ENCODE results near the gene GPR161.

GPR161 gene

DNA sequence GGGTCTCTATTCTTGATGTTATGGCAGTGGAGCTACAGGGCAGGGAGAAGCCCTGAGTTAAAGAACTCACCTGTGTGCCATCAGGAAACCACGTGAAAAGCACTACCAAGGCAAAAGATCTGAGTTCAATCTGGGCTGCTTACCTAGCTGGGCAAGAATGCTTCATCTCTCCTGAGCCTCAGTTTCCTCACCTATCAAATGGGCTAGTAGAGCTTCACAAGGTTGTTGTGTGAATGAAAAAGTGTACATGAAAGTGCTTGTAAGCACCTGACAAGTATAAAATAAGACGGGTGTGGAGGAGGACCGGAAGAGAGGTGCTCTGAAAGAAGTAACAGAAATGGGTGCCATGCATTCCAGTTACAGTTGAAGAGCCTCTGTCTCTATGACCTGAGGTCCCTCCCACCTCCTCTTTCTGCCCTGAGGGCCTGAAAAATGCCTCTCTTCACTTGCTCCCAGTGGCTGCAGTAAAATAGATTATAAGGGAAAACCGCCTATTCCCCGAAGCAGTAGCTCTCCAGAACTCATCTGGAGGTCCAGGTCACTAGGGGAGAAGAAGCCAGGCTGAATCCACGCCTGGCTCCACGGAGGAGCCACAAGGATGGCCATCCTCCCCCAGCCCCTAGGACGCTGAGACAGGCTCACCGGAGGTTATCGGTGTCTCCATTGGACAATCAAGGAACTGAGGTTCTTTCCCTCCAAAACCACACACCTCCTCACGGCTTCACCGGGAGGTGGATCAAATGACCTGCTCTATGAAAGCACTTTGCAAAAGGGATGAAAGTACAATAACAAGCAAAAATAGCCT lies 1.4 kb downstream of the GPR161 start:
- Histone ChIP-seq H3K27ac (ENCODE audit: insufficient read depth, low read length, poor library complexity, severe bottlenecking) (no peak overlapping the region), H3K4me3 (ENCODE audit: insufficient read depth, low read depth, low read length, poor library complexity, severe bottlenecking) (peak overlapping the region; percentile 73), H3K36me3 (ENCODE audit: control insufficient read depth, insufficient read depth, low read length) (no peaks in the 10 kb centered on the region), H3K9me3 (ENCODE audit: control insufficient read depth, low read length) (no peaks in the 10 kb centered on the region), H3K27me3 (replicated peaks; ENCODE audit: control insufficient read depth, insufficient read depth, low read length, poor library complexity, severe bottlenecking) (peaks cover 15% of the 10 kb centered on the region), H3K4me1 (ENCODE audit: control insufficient read depth, insufficient read depth, low read length, poor library complexity, severe bottlenecking) (peaks cover 11% of the 10 kb centered on the region)
- no peak for DNase-seq

GRCh38 chr1:168134642-168135041 lies 2.1 kb downstream of the GPR161 start:
- no peak overlapping the region for H3K27ac ChIP-seq (ENCODE audit: insufficient read depth, low read length, poor library complexity, severe bottlenecking)
- H3K36me3 ChIP-seq (ENCODE audit: control insufficient read depth, insufficient read depth, low read length), result no peaks in the 10 kb centered on the region
- no peaks in the 10 kb centered on the region for H3K9me3 ChIP-seq (ENCODE audit: control insufficient read depth, low read length)
- H3K4me3 ChIP-seq (ENCODE audit: insufficient read depth, low read depth, low read length, poor library complexity, severe bottlenecking), result no peak overlapping the region
- DNase-seq, result no peak
- H3K4me1 ChIP-seq (ENCODE audit: control insufficient read depth, insufficient read depth, low read length, poor library complexity, severe bottlenecking), result peaks cover 11% of the 10 kb centered on the region
- peaks cover 15% of the 10 kb centered on the region for H3K27me3 ChIP-seq (replicated peaks; ENCODE audit: control insufficient read depth, insufficient read depth, low read length, poor library complexity, severe bottlenecking)

GRCh38 chr1:168134132-168134531 lies 2.6 kb downstream of the GPR161 start:
- H3K4me1 ChIP-seq (ENCODE audit: control insufficient read depth, insufficient read depth, low read length, poor library complexity, severe bottlenecking), result peaks cover 11% of the 10 kb centered on the region
- no peak for DNase-seq
- H3K27me3 ChIP-seq (replicated peaks; ENCODE audit: control insufficient read depth, insufficient read depth, low read length, poor library complexity, severe bottlenecking), result peaks cover 15% of the 10 kb centered on the region
- H3K9me3 ChIP-seq (ENCODE audit: control insufficient read depth, low read length), result no peaks in the 10 kb centered on the region
- no peak overlapping the region for H3K27ac ChIP-seq (ENCODE audit: insufficient read depth, low read length, poor library complexity, severe bottlenecking)
- H3K4me3 ChIP-seq (ENCODE audit: insufficient read depth, low read depth, low read length, poor library complexity, severe bottlenecking), result no peak overlapping the region
- no peaks in the 10 kb centered on the region for H3K36me3 ChIP-seq (ENCODE audit: control insufficient read depth, insufficient read depth, low read length)

DNA sequence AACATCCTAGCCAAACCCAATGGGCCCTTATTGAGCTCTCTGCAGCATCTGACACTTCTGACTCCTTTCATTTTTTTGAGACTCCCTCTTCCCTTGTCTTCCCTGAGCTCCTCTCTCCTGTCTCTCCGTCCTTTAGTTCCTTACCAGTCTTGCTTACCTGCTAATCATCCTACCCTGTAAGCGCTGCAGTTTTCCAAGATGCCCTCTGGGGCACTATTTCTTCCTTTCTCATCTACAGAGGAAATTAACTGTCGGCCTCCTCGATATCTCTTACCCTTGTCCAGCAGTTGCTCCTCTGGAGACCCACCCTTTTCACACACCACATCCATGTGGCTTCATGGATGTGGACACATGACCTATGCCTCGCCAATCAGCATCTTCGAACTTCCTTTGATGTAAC lies 6.8 kb downstream of the GPR161 start:
- H3K36me3 ChIP-seq (ENCODE audit: control insufficient read depth, insufficient read depth, low read length), result no peaks in the 10 kb centered on the region
- no peaks in the 10 kb centered on the region for H3K9me3 ChIP-seq (ENCODE audit: control insufficient read depth, low read length)
- H3K4me3 ChIP-seq (ENCODE audit: insufficient read depth, low read depth, low read length, poor library complexity, severe bottlenecking), result no peak overlapping the region
- H3K4me1 ChIP-seq (ENCODE audit: control insufficient read depth, insufficient read depth, low read length, poor library complexity, severe bottlenecking), result no peaks in the 10 kb centered on the region
- H3K27ac ChIP-seq (ENCODE audit: insufficient read depth, low read length, poor library complexity, severe bottlenecking), result no peak overlapping the region
- DNase-seq, result no peak
- H3K27me3 ChIP-seq (replicated peaks; ENCODE audit: control insufficient read depth, insufficient read depth, low read length, poor library complexity, severe bottlenecking), result peaks cover 2% of the 10 kb centered on the region

- no peak overlapping the region for H3K27ac ChIP-seq (ENCODE audit: insufficient read depth, low read length, poor library complexity, severe bottlenecking)
- DNase-seq, result no peak
- H3K4me3 ChIP-seq (ENCODE audit: insufficient read depth, low read depth, low read length, poor library complexity, severe bottlenecking), result no peak overlapping the region
- no peaks in the 10 kb centered on the region for H3K27me3 ChIP-seq (replicated peaks; ENCODE audit: control insufficient read depth, insufficient read depth, low read length, poor library complexity, severe bottlenecking)
- no peaks in the 10 kb centered on the region for H3K36me3 ChIP-seq (ENCODE audit: control insufficient read depth, insufficient read depth, low read length)
- no peaks in the 10 kb centered on the region for H3K4me1 ChIP-seq (ENCODE audit: control insufficient read depth, insufficient read depth, low read length, poor library complexity, severe bottlenecking)
- no peaks in the 10 kb centered on the region for H3K9me3 ChIP-seq (ENCODE audit: control insufficient read depth, low read length)
These were observed 9.2 kb downstream of the GPR161 start for GRCh38 chr1:168127503-168127902.

- Histone ChIP-seq H3K27ac (ENCODE audit: insufficient read depth, low read length, poor library complexity, severe bottlenecking) (no peak overlapping the region), H3K9me3 (ENCODE audit: control insufficient read depth, low read length) (no peaks in the 10 kb centered on the region), H3K4me1 (ENCODE audit: control insufficient read depth, insufficient read depth, low read length, poor library complexity, severe bottlenecking) (no peaks in the 10 kb centered on the region), H3K4me3 (ENCODE audit: insufficient read depth, low read depth, low read length, poor library complexity, severe bottlenecking) (no peak overlapping the region), H3K36me3 (ENCODE audit: control insufficient read depth, insufficient read depth, low read length) (no peaks in the 10 kb centered on the region), H3K27me3 (replicated peaks; ENCODE audit: control insufficient read depth, insufficient read depth, low read length, poor library complexity, severe bottlenecking) (no peaks in the 10 kb centered on the region)
- no peak for DNase-seq
These were observed 11.7 kb downstream of the GPR161 start for GRCh38 chr1:168125051-168125450.

DNA sequence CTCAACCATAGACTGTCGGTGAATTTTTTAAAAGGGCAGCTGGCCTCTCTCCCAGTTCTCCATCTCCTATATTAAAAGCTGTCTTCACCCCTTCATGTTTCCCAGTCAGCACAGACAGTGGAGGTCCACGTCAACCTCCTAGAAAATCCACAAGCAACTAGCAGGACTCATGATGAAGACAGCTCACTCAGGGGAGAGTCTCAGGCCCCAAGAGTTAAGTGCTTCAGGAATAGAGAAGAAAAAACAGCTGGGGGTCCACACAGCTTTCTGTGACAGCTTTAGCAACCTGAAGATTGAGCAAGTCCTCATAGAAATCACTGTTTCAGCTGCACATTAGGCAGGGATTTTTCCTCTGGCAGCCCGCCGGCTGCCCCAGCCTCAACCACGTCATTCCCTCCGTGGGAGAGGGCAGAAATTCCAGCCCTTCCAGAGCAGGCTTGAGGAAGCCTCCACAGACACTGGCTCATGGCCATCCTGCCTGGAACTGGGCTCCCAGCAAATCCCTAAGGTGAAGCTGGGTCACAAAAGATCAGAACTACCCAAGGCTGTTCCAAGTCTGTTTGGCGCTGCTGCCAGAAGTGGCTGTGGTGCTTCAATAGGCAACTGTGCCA lies 15.2 kb downstream of the GPR161 start:
- Histone ChIP-seq H3K36me3 (ENCODE audit: control insufficient read depth, insufficient read depth, low read length) (no peaks in the 10 kb centered on the region), H3K27me3 (replicated peaks; ENCODE audit: control insufficient read depth, insufficient read depth, low read length, poor library complexity, severe bottlenecking) (no peaks in the 10 kb centered on the region), H3K4me1 (ENCODE audit: control insufficient read depth, insufficient read depth, low read length, poor library complexity, severe bottlenecking) (no peaks in the 10 kb centered on the region), H3K9me3 (ENCODE audit: control insufficient read depth, low read length) (no peaks in the 10 kb centered on the region), H3K27ac (ENCODE audit: insufficient read depth, low read length, poor library complexity, severe bottlenecking) (no peak overlapping the region), H3K4me3 (ENCODE audit: insufficient read depth, low read depth, low read length, poor library complexity, severe bottlenecking) (no peak overlapping the region)
- DNase-seq, result no peak

GRCh38 chr1:168119750-168120149 lies 17.0 kb downstream of the GPR161 start:
- H3K36me3 ChIP-seq (ENCODE audit: control insufficient read depth, insufficient read depth, low read length), result no peaks in the 10 kb centered on the region
- no peaks in the 10 kb centered on the region for H3K9me3 ChIP-seq (ENCODE audit: control insufficient read depth, low read length)
- DNase-seq, result no peak
- H3K27me3 ChIP-seq (replicated peaks; ENCODE audit: control insufficient read depth, insufficient read depth, low read length, poor library complexity, severe bottlenecking), result no peaks in the 10 kb centered on the region
- H3K4me3 ChIP-seq (ENCODE audit: insufficient read depth, low read depth, low read length, poor library complexity, severe bottlenecking), result no peak overlapping the region
- no peak overlapping the region for H3K27ac ChIP-seq (ENCODE audit: insufficient read depth, low read length, poor library complexity, severe bottlenecking)
- no peaks in the 10 kb centered on the region for H3K4me1 ChIP-seq (ENCODE audit: control insufficient read depth, insufficient read depth, low read length, poor library complexity, severe bottlenecking)

- no peak for DNase-seq
- no peak overlapping the region for H3K4me3 ChIP-seq (ENCODE audit: insufficient read depth, low read depth, low read length, poor library complexity, severe bottlenecking)
- H3K27ac ChIP-seq (ENCODE audit: insufficient read depth, low read length, poor library complexity, severe bottlenecking), result no peak overlapping the region
These were observed 20.4 kb downstream of the GPR161 start for GRCh38 chr1:168116327-168116799.

DNA sequence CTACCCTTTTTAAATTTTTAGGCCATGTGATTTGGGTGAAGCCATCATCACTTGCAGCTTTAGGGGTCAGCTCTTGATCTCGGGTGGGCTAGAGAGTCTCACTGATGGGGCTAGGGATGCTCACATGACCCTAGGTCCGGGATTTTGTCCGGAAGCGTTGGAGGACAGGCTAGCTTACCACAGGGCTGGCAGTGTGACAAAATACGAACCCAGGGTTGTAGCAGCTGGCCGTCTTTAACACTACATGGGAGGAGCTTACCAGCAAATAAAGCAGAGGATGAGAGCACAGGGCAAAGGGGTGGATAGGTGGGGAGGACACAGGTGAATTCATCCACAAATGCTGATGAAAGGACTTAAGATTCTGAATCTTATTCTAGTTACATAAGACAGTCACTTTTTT lies 21.9 kb downstream of the GPR161 start:
- DNase-seq, result no peak
- H3K4me3 ChIP-seq (ENCODE audit: insufficient read depth, low read depth, low read length, poor library complexity, severe bottlenecking), result no peak overlapping the region
- no peaks in the 10 kb centered on the region for H3K36me3 ChIP-seq (ENCODE audit: control insufficient read depth, insufficient read depth, low read length)

More at GRCh38 chr1:168116327-168116799, 20.4 kb downstream of the GPR161 start:
- H3K27me3 ChIP-seq (replicated peaks; ENCODE audit: control insufficient read depth, insufficient read depth, low read length, poor library complexity, severe bottlenecking), result no peaks in the 10 kb centered on the region
- no peaks in the 10 kb centered on the region for H3K36me3 ChIP-seq (ENCODE audit: control insufficient read depth, insufficient read depth, low read length)
- H3K4me1 ChIP-seq (ENCODE audit: control insufficient read depth, insufficient read depth, low read length, poor library complexity, severe bottlenecking), result no peaks in the 10 kb centered on the region
- H3K9me3 ChIP-seq (ENCODE audit: control insufficient read depth, low read length), result no peaks in the 10 kb centered on the region

More for the DNA sequence above, 21.9 kb downstream of the GPR161 start:
- Histone ChIP-seq H3K27me3 (replicated peaks; ENCODE audit: control insufficient read depth, insufficient read depth, low read length, poor library complexity, severe bottlenecking) (no peaks in the 10 kb centered on the region), H3K9me3 (ENCODE audit: control insufficient read depth, low read length) (no peaks in the 10 kb centered on the region), H3K27ac (ENCODE audit: insufficient read depth, low read length, poor library complexity, severe bottlenecking) (no peak overlapping the region), H3K4me1 (ENCODE audit: control insufficient read depth, insufficient read depth, low read length, poor library complexity, severe bottlenecking) (no peaks in the 10 kb centered on the region)

All from effector memory CD4-positive, alpha-beta T cell (primary cell).